COLO829 (cell line): ENCODE measurements around the gene CMC4.

Source experiments
- DNase-seq: peaks from one replicate; pipeline ENCODE4 v3.0.0; 2012; ENCODE audit warnings: low spot score

Gene CMC4, protein sequence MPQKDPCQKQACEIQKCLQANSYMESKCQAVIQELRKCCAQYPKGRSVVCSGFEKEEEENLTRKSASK

DNA sequence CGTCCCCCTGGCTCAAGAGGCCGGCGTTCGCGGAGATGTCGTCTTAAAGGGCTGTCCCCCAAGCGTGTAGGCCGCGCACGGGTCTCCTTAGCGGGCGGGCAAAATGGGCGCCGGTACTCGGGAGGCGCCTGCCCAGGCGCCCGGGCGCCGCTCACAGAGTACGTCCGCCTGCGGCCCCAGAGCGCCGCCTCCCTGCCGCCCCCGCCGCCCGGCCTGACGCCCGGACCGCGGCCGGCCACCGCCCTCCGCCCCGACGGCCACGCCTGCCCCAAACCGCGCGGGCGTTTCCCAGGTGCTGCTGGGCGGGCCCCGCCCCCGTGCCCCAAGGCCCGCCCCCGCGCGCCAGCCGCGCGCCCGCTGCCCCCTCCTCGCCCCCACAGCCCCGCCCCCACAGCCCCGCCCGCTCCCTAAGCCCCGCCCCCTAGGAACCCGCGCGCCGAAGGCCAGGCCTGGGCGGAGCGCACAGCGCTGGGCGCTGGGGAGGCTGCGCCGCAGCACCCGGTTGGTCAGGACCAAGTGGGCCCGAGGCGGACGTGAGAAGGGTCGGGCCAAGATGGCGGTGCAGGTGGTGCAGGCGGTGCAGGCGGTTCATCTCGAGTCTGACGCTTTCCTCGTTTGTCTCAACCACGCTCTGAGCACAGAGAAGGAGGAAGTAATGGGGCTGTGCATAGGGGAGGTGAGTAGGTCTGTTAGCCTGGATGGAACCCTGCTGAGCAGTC, at the start of gene CMC4, which contains the start of the genes BRCC3 and MTCP1:
Gene CMC4 (minus strand): TSS at position 162 of the 719 bp plus-strand sequence. CDS start 7,113 bp downstream, outside the sequence.
Gene BRCC3 (plus strand): TSS at position 534 of the 719 bp plus-strand sequence. CDS start 20 bp downstream, at position 554.
Gene MTCP1 (minus strand): TSS at position 162 of the 719 bp plus-strand sequence. CDS start 5,126 bp downstream, outside the sequence.
- DNase-seq, result peak; percentile 84

DNA sequence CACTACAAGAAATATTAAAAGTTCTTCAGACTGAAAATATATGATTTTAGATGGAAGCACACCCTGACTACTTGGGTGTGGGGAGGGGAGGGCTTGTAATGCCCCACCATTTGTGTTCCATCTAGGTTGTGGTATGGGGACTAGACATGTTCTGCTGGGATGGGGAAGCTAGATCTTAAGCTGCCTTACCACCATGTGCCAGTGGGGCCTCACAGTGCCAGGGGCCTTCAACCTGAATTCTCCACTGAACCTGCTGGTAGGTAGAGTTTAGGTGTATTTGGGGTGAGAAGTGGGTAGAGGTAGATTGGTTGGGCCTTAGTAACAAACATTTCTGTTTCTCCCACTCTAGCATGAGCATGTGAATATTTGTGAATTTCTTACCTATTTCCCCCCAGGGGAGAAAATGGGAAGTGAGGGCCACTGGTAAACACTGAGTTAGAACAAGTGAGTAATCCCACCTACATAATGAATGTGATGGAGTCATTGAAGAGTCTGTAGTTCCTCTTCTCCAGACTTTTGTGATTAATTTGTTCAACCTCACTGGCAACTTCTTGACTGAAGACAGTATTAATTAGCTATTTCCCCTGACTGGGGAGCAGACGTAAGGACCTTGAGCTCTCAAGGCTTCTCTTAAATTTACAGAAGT, 44.4 kb upstream of the CMC4 start:
- no peak for DNase-seq

DNA sequence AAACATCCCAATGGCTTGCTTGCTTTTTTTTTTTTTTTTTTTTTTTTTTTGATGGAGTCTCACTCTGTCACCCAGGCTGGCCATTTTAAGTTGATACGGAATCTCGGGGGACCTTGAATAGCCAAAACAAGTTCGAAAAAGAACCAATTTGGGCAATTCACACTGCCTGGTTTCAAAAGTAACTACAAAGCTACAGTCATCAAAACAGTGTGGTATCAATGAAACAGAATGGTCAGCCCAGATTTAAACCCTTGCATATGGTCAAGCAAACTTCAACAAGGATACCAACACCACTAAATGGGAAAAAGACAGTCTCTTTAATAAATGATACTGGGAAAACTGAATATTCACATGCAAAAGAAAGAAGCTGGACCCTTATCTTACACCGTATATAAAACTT, 42.2 kb upstream of the CMC4 start:
- no peak for DNase-seq

DNA sequence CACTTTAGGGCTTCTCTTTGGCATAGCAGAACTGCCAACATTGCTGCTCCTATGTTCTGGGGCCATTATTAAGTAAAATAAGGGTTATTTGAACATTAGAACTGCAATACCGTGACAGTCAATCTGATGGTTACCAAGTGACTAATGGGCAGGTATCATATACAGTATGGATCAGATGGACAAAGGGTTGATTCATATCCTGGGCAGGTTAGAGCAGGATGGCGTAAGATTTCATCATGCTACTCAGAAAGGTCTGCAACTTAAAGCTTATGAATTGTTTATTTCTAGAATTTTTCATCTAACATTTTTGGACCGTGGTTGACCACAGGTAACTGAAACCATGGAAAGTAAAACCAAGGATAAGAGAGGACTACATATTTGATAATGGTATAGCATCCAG, 41.2 kb upstream of the CMC4 start:
- no peak for DNase-seq

DNA sequence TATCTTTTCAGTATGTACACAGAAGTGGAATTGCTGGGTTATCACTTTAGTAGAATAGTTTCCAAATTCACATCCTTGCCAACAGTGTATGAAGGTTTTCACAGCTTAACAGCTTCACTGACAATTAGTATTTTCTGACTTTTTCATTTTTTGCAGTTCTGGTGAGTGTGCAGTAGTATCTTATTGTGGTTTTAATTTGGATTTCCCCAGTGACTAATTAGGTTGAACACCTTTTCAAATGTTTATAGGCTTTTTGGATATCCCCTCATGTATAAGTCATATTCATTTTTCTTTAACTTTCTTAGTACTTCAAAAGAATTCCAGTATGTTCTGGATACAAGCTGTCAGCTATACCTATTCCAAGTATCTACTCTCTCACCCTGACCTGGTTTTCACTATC, 37.5 kb upstream of the CMC4 start:
- DNase-seq, result no peak

DNA sequence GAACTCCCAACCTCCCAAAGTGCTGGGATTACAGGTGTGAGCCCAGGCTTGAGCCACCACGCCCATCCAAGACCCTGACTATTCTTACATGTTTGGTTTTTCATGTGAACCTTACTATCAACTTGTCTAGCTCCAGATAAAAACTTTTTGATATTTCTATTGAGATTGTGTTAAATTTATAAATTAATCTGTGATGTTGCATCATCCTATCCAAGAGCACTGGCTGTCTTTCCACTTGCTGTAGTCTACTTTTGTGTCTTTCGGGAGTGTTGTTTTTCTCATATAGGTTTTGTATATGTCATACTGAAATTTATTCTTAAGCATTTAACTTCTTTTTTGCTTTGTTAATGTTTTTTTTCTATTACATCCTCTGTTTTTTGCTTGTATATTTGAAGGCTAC, 35.0 kb upstream of the CMC4 start:
- no peak for DNase-seq

DNA sequence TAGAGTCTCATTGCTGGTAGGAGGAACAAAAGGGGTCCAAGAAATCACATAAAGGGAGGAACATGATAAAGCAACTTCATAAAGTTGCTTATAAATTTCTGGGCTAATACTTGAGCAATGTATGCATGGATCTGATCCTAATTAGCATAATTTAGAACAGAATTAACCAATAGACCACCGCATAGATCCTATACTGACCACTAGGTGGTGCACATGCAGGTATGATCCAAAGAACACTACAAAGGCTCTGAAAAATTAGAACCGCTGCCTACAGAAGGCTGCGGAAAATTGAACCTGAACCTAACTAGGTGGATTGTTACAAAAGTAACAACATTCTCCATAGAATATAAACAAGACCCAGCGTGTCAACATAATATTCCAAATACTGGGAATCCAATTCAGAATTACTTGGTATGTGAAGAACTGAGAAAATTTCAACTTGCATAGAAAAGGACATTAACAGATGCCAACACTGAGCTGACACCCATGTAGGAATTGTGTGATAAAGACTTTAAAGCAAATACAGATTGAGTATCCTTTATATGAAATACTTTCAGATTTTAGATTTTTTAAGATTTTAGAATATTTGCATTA, 23.6 kb upstream of the CMC4 start:
- DNase-seq, result peak; percentile 15

DNA sequence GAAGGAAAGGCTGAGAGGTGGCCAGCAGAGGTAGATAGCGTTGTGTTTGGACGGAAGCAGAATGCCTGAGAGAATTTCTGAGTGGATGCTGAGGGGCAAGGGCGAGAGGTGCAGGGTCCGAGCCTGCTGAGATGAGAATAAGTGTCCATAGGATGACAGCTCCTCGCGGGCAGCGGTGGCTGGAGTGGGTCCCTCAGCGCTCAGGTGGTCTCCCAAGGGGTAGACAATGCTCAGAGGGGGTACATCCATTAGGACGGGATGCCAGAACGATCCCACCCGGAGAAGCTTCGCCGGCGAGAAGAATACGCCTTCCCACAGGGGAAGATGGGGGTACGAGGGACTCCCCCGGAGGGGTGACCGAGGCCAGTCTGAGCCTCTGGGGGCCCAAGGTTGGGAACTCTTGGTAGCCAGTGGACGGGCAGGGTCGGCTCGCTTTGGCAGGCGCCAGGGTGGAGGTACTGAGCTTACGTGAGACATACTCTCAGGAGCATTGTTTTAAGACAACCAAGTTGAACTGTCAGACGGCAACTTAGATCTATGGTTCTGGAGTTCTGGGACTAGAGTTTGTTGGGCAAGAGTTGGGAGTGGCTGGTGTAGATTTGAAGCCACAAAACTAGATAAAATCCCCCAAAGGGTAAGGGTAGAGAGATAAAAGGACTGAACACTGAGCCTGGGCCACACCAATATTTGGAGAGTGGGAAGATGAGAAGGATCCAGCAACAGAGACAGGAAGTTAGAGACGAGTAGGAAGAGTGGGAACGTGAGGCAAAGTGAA, 16.2 kb upstream of the CMC4 start:
- DNase-seq, result no peak

DNA sequence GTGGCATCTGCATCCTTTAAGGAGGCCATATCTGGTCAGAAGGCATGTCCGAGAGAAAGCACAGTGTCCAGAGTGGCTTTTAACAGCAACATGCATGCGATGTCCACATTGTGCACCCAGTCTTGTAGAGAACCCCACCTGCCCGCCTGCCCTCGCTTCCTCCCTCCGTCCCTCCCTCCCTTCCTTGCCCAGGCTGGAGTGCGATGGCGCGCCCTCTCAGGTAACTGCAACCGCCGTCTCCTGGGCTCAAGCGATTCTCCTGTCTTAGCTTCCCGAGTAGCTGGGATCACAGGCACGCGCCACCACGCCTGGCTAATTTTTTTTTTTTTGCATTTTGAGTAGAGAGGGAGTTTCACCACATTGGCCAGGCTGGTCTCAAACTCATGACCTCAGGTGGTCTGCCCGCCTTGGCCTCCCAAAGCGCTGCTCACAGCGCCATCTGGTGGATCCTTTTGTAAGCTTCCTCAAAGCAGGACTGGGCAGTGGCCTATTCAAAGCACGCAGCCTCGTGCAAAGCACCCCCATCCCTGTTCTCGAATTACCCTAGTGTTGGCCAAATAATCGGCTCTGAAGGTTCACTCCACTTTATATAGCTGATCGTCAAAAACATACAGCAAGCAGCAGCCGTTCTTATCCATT, 15.4 kb upstream of the CMC4 start:
- no peak for DNase-seq

DNA sequence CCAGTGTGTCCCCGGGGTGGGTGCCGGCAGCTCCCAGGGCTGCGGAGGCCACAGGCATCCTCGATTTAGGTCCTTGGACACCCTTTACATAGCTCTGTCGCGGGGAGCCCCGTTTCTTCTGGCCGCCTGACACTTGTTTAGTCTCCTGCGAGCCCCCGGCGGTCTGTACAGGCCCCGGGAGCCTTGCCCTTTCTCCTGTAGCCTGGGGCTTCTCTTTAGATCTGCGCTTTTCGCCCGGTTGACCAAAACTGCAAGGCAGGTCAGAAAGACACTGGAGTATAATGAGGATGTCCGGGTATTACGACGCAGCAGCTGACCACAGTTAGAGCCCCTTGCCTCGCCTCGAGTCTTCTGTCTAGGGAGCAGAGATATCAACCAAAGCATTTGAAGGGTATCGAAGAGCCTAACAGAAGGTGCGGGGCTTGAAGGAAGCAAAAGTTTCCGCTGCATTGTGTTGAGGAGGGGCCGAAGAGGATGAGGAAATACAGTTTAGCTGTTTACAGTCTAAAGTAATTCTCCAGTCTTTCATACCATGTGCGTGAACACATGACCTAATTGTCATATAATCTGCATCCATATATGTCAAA, 851 bp upstream of the CMC4 start:
- DNase-seq, result no peak

DNA sequence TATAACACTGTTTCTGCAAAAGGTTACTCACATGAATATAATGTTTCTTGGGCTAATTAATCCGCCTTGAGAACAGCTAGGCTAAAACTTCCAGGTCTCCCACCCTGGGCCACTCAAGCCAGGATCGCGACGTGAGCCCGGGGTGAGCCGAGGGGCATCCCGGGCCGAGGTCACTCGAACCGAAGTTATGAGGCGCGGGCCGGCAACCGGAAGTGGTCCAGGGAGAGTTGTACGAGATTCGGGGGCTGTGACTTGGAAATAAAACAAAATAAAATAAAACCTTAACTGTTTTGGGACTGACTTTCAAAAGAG, 317 bp downstream of the CMC4 start:
- no peak for DNase-seq

DNA sequence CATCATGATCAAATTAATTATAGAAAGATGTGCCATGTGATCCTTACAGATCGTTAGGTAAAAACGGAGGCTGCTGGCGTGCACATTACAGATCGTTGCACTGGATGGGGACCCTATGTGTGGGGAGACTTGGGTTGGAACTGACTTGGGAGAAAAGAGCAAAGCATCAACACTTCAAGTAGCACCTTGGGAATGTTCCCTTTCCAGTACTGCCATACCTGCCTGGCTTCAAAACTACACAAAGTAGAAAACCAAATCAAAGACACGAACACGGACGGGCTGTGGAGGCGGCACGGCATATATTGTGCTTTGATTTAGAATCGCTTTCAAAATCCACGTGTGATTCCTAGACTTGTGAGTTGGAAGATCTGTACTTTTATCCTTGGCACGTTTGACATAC, 898 bp downstream of the CMC4 start:
- no peak for DNase-seq

DNA sequence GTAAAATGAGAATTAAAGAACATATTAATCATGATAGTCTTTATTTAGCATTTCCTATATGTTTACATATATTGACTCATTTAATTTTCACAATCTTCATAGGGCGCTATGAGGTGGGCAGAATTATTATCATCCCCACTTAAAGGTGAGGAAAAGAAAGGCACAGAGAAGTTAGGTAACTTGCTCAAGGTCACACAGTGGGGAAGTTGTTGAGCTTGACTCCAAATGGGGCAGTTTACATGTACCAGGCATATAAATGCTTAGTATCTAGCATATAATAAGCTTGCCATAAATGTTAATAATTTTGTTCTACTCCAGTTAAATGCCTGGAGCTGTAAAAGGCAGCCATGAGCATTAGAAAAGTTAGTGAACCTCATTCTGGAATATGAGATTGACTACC, 1.5 kb downstream of the CMC4 start:
- no peak for DNase-seq

DNA sequence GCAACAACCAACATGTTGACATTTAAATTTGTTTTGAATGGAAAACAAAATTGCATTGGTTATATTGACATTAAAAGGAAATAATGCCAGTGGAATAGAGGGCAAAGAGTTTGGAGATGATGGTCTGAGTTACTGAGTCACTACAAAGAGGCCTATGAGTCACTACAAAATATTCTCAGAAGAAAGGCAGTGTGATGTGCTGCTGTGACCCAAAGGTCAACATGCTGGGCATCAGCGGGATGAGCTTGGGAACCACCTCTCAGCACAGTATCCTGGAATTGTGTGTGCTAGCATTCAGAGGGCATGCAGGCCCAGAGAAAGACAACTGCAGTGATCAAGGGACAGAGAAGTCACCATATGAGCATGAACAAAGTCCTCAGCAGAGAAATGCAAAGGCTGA, 2.8 kb downstream of the CMC4 start:
- peak; percentile 54 for DNase-seq

DNA sequence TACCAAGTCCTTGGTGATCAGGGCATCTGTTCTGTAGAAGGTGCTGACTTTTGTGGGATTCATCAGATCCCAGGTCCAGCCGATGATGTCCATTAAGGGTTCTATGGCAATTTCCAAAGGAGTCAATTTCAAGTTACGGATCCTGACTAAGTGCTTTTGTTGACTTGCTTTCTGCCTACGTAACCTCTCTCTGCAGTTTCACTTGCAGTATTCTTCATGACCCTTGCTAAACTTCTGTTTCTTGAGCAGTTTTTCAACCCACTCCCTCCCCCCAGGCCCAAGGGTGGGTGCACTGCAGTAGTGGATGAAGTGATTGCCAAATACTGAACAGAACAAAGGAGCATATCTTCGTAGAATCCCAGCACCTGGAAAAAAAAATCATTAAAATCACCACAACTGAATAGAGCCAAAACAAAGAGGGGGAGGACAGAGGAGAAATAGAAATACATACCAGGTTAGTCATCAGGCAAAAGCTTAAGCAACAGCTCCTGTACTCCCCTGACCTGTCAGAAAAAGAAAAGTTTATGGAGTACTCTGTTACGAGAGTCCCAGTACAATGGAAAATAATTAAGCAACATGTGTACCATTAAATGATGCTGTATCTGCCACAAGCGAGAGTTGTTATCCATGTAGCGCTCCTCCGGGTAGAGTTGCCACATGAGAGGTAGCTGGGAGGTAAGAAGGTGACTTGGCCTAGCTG, 5.8 kb downstream of the CMC4 start:
- DNase-seq, result no peak

DNA sequence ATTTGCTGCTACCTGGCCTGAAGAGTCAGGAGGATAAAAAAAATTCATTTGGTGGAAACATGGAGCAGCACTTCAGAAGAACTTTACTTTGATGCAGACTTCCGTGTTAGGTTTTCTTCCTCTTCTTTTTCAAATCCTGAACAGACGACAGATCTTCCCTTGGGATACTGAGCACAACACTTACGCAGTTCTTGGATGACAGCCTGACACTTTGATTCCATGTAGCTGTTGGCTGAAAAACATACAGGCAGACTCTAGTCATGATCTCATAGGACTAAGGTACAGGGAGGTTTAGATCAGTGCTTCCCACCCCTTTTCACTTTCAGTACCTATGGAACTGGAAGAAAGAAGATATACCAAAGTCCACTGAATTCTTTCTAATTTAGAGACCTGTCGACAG, 9.2 kb downstream of the CMC4 start:
- no peak for DNase-seq

DNA sequence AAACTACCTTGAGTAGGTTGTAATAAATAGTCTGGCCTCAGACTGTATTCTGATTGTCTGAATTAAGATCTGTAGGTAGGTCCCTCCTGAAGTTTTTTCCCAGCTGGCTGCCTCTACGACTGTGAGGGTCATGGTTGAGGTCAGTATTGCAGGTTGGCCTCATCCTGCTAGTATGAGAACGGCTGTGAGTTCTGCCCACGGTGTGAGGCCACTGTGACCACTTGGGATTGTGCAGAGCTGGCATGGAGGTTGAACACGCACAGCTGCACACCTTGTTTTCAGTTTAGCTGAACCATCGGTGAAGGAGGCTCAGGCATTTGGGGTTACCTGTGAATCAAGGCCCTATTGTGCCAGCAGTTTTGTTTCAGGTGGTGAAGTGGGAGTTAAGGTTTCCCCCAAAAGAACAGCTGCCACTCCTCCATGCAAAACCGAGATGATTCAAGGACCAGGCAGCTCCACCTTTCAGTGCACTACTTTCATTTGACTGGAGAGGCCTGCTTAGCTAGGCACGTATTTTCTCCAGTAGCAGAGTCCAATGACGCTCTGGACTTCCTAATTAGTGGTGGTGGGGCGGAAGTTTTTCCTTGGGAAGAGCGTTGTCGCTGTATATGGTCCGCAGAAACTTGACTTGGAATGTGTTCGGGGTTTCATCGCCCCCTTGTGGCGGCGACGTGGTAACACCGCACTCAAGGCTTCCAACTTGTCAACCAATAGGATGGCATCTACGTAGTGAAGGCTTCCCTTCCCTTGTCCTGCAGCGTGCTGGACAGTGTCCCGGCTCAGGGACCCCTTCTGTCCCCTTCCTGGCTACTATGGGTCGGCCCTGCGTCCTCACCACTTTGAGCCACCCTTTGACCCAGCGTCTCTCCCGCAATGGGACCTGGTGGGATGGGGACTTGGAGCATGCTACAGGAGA, 13.8 kb downstream of the CMC4 start:
- DNase-seq, result peak; percentile 74

DNA sequence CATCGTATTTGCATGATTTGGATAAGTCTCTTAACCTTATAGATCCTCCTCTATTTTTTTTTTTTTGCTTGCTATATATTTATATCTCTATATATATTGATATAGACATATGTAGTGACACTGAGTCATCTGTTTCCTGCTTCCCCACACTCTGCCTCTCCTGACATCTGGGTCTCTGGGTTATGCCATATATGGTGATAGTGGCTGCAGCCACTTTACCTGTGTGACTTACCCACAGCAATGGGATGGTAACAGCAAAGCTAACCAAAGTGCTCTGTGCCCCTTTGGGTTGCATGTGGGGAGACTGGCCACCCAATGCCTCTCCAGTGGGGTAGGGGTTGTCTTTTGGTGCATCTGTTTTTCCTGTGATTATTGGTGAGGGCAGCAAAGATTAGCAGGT, 14.5 kb downstream of the CMC4 start:
- DNase-seq, result no peak

DNA sequence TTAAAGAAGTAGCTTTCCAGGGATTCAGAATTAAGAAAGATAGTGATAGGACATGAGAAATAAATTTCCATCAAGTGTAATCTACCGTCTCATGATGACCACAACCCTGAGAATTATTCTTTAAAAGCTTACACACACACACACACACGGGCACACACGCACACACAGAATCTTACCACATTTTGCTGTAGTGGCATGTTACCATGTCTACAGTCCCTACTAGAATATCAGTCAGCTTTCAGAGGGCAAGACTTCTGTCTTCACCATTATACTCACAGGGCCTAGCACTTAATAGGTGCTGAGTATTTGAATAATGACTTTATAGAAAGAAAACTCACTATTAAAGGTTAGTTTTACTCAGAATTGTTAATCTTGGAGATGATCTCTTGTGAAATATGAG, 15.4 kb downstream of the CMC4 start:
- no peak for DNase-seq

DNA sequence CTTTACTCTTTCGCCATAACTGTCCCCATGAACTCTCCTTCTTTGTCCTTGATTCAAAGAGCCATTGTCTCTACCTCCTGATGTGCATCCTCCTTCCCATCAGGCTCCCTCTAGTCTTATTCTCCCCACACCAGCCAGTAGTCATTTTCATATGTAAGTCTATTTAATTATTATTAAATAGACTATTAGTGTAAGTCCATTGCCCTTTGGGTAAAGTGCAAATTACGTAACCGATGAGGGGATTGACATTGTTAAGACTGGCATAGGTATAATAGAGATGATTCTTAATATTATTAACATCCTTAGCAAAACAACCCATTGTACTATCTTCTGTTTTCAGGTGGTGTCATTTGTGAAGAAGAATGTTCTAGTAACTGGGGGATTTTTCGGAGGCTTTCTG, 16.7 kb downstream of the CMC4 start:
- DNase-seq, result no peak
